SK-N-SH treated with all-trans-retinoic acid at 6 μM for 48 hours (cell line): ENCODE data around the gene EEF2KMT.
"Not testable (repeated sequence)": the region's sequence is repeated elsewhere in the genome, so short reads cannot be mapped to it uniquely, and the experiment has no call there.

Source experiments
- ARNTL ChIP-seq: fragments of 450-650 bp; formaldehyde crosslinking; IDR thresholded peaks from 2 replicates; pipeline ENCODE4 v1.5.0; 2020; ENCODE audit warnings: low read depth, mild to moderate bottlenecking, moderate library complexity, borderline replicate concordance
- BACH2 ChIP-seq: fragments of 250-450 bp; sonication (Bioruptor Pico); IDR thresholded peaks from 2 replicates; pipeline ENCODE4 v1.9.0; 2021; ENCODE audit warnings: mild to moderate bottlenecking, borderline replicate concordance
- ZC3H10 ChIP-seq: fragments of 250-450 bp; sonication (Bioruptor Pico); IDR thresholded peaks from 2 replicates; pipeline ENCODE4 v1.5.1; 2021; ENCODE audit warnings: mild to moderate bottlenecking, moderate library complexity
- TF ChIP-seq, protein P1 (sequence below): fragments of 250-450 bp; sonication (Bioruptor Pico); IDR thresholded peaks from 2 replicates; pipeline ENCODE4 v1.8.0; 2020; ENCODE audit warnings: mild to moderate bottlenecking, moderate library complexity, borderline replicate concordance

DNA sequence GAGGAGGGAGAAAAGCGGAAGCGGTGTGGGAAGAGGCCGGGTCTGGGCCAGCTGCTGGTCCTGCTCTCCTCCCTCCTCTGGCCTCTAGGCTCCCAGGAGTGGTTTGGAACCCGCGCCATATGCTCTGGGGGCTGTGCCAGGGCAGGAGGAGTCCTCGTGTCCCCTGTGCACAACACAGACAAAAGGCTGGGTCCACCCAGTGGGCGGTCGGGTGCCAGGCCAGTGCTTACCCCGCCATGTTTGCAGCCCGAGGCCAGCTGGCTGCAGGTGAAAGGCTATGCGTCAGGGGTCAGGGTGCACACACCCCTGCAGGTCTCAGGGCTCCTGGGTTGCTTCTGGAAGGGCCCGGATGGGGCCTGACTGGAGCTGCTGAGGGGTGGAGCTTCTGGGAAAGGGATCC, 17.1 kb downstream of the EEF2KMT start:
- not testable (repeated sequence) for TF ChIP-seq ZC3H10 (CRISPR knock-in tag); ARNTL (CRISPR knock-in tag); BACH2
- TF ChIP-seq, protein P1, sequence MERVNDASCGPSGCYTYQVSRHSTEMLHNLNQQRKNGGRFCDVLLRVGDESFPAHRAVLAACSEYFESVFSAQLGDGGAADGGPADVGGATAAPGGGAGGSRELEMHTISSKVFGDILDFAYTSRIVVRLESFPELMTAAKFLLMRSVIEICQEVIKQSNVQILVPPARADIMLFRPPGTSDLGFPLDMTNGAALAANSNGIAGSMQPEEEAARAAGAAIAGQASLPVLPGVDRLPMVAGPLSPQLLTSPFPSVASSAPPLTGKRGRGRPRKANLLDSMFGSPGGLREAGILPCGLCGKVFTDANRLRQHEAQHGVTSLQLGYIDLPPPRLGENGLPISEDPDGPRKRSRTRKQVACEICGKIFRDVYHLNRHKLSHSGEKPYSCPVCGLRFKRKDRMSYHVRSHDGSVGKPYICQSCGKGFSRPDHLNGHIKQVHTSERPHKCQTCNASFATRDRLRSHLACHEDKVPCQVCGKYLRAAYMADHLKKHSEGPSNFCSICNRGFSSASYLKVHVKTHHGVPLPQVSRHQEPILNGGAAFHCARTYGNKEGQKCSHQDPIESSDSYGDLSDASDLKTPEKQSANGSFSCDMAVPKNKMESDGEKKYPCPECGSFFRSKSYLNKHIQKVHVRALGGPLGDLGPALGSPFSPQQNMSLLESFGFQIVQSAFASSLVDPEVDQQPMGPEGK (CRISPR knock-in tag), result not testable (repeated sequence)
